Mammary epithelial cell (primary cell): Measurements from ENCODE around the gene SEC14L3.

ENCODE experiments used
- CTCF ChIP-seq, 2 donors: IDR thresholded peaks in 1 of 2; conservative IDR thresholded peaks in 1 of 2; 2 replicates each; pipeline ENCODE4 v1.5.1; 2011 to 2012; ENCODE audit warnings: inconsistent platforms in 2 of 2, low read length in 2 of 2, mild to moderate bottlenecking in 2 of 2, control low read depth in 1 of 2, low read depth in 1 of 2; ENCODE audit not compliant: insufficient read depth in 1 of 2; ENCODE audit errors: extremely low read depth in 1 of 2
- EZH2 ChIP-seq: IDR thresholded peaks from 2 replicates; pipeline ENCODE4 v1.6.1; 2012; ENCODE audit warnings: low read length, inconsistent platforms, borderline replicate concordance

GRCh38 chr22:30513462-30513861 is 41.6 kb upstream of the SEC14L3 start:
- TF ChIP-seq CTCF (conservative IDR thresholded peaks at IDR 0.05 in 1 of 2, IDR thresholded peaks at IDR 0.05 in 1 of 2; ENCODE audit: extremely low read depth in 1 of 2, insufficient read depth in 1 of 2, low read depth in 1 of 2, low read length in 2 of 2) (no peak), EZH2 (no peak)
